Left lung (tissue), 10 donors: ENCODE results near the gene EDC4. TPM values are rescaled to one million over a fixed set of nuclear protein-coding genes. Genes with fewer than 3 reads are reported as not detected.
A peak's percentile ranks its signal among the peaks of the same experiment; 100 is the strongest.

Experiments
- ATAC-seq: fragments of 200-7000 bp; cut with Tn5 transposase; one replicate; pipeline ENCODE4 v1.9.1; 2020; ENCODE audit warnings: moderate library complexity
- DNase-seq, 4 donors: peaks; one replicate each; pipeline ENCODE4 v3.0.0-alpha.2; 2013 to 2020
- H3K27ac ChIP-seq, 2 donors: fragments of 200-600 bp; sonication (generic) in 1 of 2; one replicate each; pipeline versions ENCODE4 v1.5.0 to v1.8.0; 2020 to 2021
- H3K27me3 ChIP-seq, 2 donors: fragments of 200-600 bp; sonication (generic) in 1 of 2; one replicate each; pipeline versions ENCODE4 v1.5.0 to v1.8.0; 2020 to 2021
- H3K36me3 ChIP-seq, 2 donors: fragments of 200-600 bp; sonication (generic) in 1 of 2; one replicate each; pipeline versions ENCODE4 v1.5.0 to v1.8.0; 2020 to 2021
- H3K4me1 ChIP-seq, 2 donors: fragments of 200-600 bp; one replicate each; pipeline ENCODE4 v1.8.0; 2021
- H3K4me3 ChIP-seq, 2 donors: fragments of 200-600 bp; sonication (generic) in 1 of 2; one replicate each; pipeline versions ENCODE4 v1.5.0 to v1.8.0; 2020 to 2021; ENCODE audit warnings: mild to moderate bottlenecking in 1 of 2
- H3K9me3 ChIP-seq, 2 donors: fragments of 200-600 bp; sonication (generic) in 1 of 2; one replicate each; pipeline versions ENCODE4 v1.5.0 to v1.8.0; 2020 to 2021
- CTCF ChIP-seq, 2 donors: fragments of 200-600 bp; sonication (generic) in 1 of 2; IDR thresholded peaks; one replicate each; pipeline versions ENCODE4 v1.5.0 to v1.8.0; 2021; ENCODE audit warnings: antibody characterized with exemption in 2 of 2
- intact Hi-C, 2 donors: fragments of 100-400 bp; cut with DNase I; formaldehyde crosslinking; loops; one replicate each; pipeline versions ENCODE4 v1.11.2 to v1.14.2; 2022
- polyA plus RNA-seq, 6 donors: library from polyadenylated mRNA; unstranded; fragments of 120-200 nt; gene quantifications; one replicate each; pipeline ENCODE4 v1.2.1, GENCODE V29; 2013; ENCODE audit not compliant: insufficient read length in 6 of 6
- total RNA-seq, 2 donors: library from RNA; stranded (reverse); fragmentation: NEBNext Ultra II Directional; extraction: Animal tissue kit (Norgen Biotek cat#: 25700); gene quantifications; one replicate each; pipeline ENCODE4 v1.2.1, GENCODE V29; 2021
- donor health status: DM: no; HTN: yes; CAD: no.
- donor health status: DM: no; HTN: no; CAD: no.

Gene EDC4
- total and polyA plus RNA-seq, 8 donors: 47.9 to 94.4 (median 76.4) TPM

- peaks cover 0 to 82% of the 10 kb centered on the region in 2 donors for H3K36me3 ChIP-seq
- intact Hi-C loops: loop anchor here in 1 of 2 donors (5.0 kb wide), 1 partner anchor 43 kb away; no protein-coding TSS in a partner anchor
These were observed 11.0 kb downstream of the EDC4 start for GRCh38 chr16:67883872-67884261.

GRCh38 chr16:67884684-67885083 is 11.8 kb downstream of the EDC4 start, which contains the start of gene NRN1L:
TSS of gene NRN1L (plus strand) at chr16:67884885. CDS start at chr16:67884904, 19 bp downstream.
- intact Hi-C loops: loop anchor here in 1 of 2 donors (5.0 kb wide), 1 partner anchor 43 kb away; no protein-coding TSS in a partner anchor
- H3K4me1 ChIP-seq: peaks cover 0 to 12% of the 10 kb centered on the region in 2 donors
- ATAC-seq: peak; percentile 87
- no peaks in the 10 kb centered on the region for H3K27me3 ChIP-seq
- H3K4me3 ChIP-seq: no peak within 1 kb of the TSS
- DNase-seq: peak; percentile 77 to 92 (median 88)
- H3K27ac ChIP-seq: no peak within 1 kb of the TSS
- peaks cover 0 to 74% of the 10 kb centered on the region in 2 donors for H3K36me3 ChIP-seq
- no peak for TF ChIP-seq CTCF (IDR thresholded peaks at IDR 0.05)
- no peaks in the 10 kb centered on the region for H3K9me3 ChIP-seq

More at GRCh38 chr16:67883872-67884261, 11.0 kb downstream of the EDC4 start:
- Histone ChIP-seq H3K27me3 (no peaks in the 10 kb centered on the region), H3K27ac (no peak overlapping the region), H3K4me1 (peaks cover 0 to 12% of the 10 kb centered on the region in 2 donors), H3K9me3 (no peaks in the 10 kb centered on the region), H3K4me3 (no peak overlapping the region)
- TF ChIP-seq CTCF (IDR thresholded peaks at IDR 0.05): peak; percentile 37 to 78
- DNase-seq (peak; percentile 17 to 92 (median 57)), ATAC-seq (peak; percentile 67)

DNA sequence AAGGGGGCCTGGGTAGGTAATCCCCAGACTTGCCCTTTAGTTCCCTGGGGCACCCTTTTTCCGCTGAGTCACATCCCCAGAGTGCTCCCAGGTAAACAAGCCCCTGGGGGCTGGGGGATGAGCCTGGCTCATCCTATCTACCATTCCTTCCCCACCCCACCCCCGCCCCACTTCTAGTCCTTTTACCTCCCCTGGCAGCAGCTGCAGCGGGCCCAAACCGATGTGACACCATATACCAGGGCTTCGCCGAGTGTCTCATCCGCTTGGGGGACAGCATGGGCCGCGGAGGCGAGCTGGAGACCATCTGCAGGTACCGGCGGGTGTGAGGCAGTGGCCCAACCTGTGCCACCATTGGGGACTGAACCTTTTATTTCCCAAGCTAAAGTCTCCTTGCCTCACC is 12.7 kb downstream of the EDC4 start:
- Histone ChIP-seq H3K36me3 (peaks cover 0 to 65% of the 10 kb centered on the region in 2 donors), H3K9me3 (no peaks in the 10 kb centered on the region), H3K27me3 (no peaks in the 10 kb centered on the region), H3K4me3 (no peak overlapping the region), H3K27ac (no peak overlapping the region), H3K4me1 (peaks cover 0 to 12% of the 10 kb centered on the region in 2 donors)
- DNase-seq (no peak), ATAC-seq (no peak)
- no peak for TF ChIP-seq CTCF (IDR thresholded peaks at IDR 0.05)
- intact Hi-C loops: no loop called here

DNA sequence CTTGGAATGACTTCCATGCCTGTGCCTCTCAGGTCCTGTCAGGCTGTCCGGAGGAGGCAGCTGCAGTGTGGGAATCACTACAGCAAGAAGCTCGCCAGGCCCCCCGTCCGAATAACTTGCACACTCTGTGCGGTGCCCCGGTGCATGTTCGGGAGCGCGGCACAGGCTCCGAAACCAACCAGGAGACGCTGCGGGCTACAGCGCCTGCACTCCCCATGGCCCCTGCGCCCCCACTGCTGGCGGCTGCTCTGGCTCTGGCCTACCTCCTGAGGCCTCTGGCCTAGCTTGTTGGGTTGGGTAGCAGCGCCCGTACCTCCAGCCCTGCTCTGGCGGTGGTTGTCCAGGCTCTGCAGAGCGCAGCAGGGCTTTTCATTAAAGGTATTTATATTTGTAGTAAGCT is 13.1 kb downstream of the EDC4 start:
- intact Hi-C loops: no loop called here

DNA sequence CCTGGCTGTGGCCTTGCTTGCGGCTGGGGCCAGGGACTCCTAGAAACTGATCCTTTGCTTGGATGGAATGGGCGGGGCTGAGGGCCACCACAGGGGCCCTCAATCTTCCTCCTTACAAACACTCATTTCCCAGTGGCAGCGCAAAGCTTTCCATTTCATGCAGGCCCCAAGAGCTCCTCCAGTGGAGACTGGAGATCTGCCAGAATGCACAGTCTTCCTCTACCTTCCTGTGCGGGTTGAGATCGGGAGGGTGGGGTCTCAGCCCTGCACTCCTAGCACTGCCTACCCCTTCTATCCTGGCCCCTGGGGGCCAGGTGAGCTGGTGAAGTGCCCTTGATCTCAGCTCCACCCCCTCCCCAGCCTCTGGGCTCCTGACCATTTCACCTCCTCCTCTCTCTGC is 13.5 kb downstream of the EDC4 start:
- TF ChIP-seq CTCF (IDR thresholded peaks at IDR 0.05): no peak
- no peaks in the 10 kb centered on the region for H3K9me3 ChIP-seq
- DNase-seq (peak in 3 of 4 donors; percentile 17 to 78 (median 73)), ATAC-seq (peak; percentile 73)
- no peak overlapping the region for H3K27ac ChIP-seq
- H3K4me3 ChIP-seq: no peak overlapping the region
- peaks cover 0 to 57% of the 10 kb centered on the region in 2 donors for H3K36me3 ChIP-seq
- H3K4me1 ChIP-seq: peaks cover 0 to 12% of the 10 kb centered on the region in 2 donors
- no peaks in the 10 kb centered on the region for H3K27me3 ChIP-seq
- intact Hi-C loops: no loop called here

More for the DNA sequence above, 13.1 kb downstream of the EDC4 start:
- H3K27ac ChIP-seq: no peak overlapping the region
- H3K36me3 ChIP-seq: peaks cover 0 to 61% of the 10 kb centered on the region in 2 donors
- DNase-seq: no peak
- H3K4me3 ChIP-seq: no peak overlapping the region
- no peak for ATAC-seq
- no peak for TF ChIP-seq CTCF (IDR thresholded peaks at IDR 0.05)
- peaks cover 0 to 12% of the 10 kb centered on the region in 2 donors for H3K4me1 ChIP-seq
- H3K9me3 ChIP-seq: no peaks in the 10 kb centered on the region
- H3K27me3 ChIP-seq: no peaks in the 10 kb centered on the region
